Measurements from ENCODE around the gene FAM78A. TPM values are rescaled to one million over a fixed set of nuclear protein-coding genes. Genes with fewer than 3 reads are reported as not detected.

The FAM78A gene
- total RNA-seq, 6 donors from 2014 or later, result 4.5 to 19.1 (median 9.3) TPM

GRCh38 chr9:131284856-131285255, 8.5 kb upstream of the FAM78A start:
- TF ChIP-seq, protein P1, sequence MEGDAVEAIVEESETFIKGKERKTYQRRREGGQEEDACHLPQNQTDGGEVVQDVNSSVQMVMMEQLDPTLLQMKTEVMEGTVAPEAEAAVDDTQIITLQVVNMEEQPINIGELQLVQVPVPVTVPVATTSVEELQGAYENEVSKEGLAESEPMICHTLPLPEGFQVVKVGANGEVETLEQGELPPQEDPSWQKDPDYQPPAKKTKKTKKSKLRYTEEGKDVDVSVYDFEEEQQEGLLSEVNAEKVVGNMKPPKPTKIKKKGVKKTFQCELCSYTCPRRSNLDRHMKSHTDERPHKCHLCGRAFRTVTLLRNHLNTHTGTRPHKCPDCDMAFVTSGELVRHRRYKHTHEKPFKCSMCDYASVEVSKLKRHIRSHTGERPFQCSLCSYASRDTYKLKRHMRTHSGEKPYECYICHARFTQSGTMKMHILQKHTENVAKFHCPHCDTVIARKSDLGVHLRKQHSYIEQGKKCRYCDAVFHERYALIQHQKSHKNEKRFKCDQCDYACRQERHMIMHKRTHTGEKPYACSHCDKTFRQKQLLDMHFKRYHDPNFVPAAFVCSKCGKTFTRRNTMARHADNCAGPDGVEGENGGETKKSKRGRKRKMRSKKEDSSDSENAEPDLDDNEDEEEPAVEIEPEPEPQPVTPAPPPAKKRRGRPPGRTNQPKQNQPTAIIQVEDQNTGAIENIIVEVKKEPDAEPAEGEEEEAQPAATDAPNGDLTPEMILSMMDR (IDR thresholded peaks at IDR 0.05), result no peak
- no peak for TF ChIP-seq POLR2A (IDR thresholded peaks at IDR 0.05)
- TF ChIP-seq POLR2AphosphoS5 (IDR thresholded peaks at IDR 0.05), result no peak
- TF ChIP-seq EP300 (IDR thresholded peaks at IDR 0.05), result no peak
- ATAC-seq (ENCODE audit: low FRiP score in 2 of 2) (no peak), DNase-seq (no peak)
- Histone ChIP-seq H3K9me3 (no peaks in the 10 kb centered on the region), H3K4me1 (peaks cover 5 to 10% (median 8%) of the 10 kb centered on the region in 4 donors), H3K36me3 (no peaks in the 10 kb centered on the region), H3K4me3 (no peak overlapping the region), H3K27ac (no peak overlapping the region), H3K27me3 (peaks cover 0 to 18% (median 5%) of the 10 kb centered on the region in 4 donors)
- 90 to 91% methylated on average over 6 of the region's 6 CpGs for WGBS, 2 donors

DNA sequence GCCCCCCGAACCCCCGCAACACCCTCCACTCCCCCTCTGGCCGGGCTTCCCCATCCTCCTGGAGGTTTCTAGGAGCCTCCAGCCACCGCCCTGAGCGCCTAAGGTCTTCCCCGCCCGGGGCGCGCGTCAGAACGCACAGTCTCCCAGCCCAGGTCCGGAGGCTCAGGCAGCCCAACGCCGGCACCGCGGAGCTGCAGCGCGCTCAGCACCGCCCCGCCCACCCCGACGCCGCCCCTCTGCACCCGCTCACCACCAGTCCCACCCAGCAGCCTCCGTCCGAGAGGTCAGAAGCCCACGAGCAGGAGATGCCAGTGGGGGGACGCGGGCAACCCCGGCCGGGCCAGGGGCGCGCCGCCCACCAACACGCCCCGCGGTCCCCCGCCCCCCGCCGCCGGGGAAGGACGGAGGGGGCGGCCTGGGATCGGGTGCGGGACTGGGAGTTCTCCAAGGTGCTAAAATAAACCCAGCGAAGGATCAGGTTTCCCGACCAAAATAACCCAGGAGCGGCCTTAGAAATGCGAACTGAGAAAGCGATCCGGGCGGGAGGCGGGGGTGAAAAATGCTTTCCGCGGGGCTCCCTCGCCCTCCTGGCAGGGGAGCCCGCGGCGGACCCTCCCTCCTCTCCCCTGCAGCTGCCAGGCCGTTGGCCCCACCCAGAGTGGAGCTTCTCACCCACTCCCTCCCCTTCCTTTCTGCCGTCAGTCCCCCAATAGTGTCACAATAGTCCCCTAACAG, 6.5 kb upstream of the FAM78A start:
- H3K4me3 ChIP-seq, result peak overlapping the region in 2 of 4 donors; percentile 20 to 26
- no peaks in the 10 kb centered on the region for H3K9me3 ChIP-seq

DNA sequence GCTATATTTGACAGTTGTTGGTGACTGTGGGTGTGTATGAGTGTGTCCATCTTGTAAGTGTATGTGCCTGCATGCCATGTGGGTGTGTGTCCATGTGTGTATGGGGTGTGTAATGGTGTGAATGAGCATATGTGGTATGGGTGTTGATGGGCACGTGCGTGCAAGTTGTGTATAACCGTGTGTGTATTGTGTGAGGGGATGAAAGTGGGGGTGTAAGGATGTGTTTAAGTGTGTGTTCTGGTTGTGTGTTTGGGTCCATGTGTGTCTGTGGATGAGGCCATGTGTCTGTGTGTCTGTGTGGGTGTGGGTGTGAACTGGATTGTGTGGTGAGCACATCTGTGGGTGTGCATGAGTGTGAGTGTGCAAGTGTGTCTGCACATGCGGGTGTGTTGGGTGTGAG, 5.9 kb upstream of the FAM78A start:
- WGBS, 2 donors, result 77 to 82% methylated on average over 4 of the region's 4 CpGs
- Histone ChIP-seq H3K27ac (no peak overlapping the region), H3K27me3 (peaks cover 0 to 18% (median 5%) of the 10 kb centered on the region in 4 donors), H3K4me1 (peaks cover 7 to 24% (median 15%) of the 10 kb centered on the region in 4 donors), H3K9me3 (no peaks in the 10 kb centered on the region), H3K36me3 (no peaks in the 10 kb centered on the region), H3K4me3 (no peak overlapping the region)
- no peak for ATAC-seq (ENCODE audit: low FRiP score in 2 of 2)
- DNase-seq, result no peak
- TF ChIP-seq POLR2AphosphoS5 (IDR thresholded peaks at IDR 0.05) (no peak), EP300 (IDR thresholded peaks at IDR 0.05) (no peak), POLR2A (IDR thresholded peaks at IDR 0.05) (no peak)
- TF ChIP-seq, protein P1 (IDR thresholded peaks at IDR 0.05), result no peak

More for the DNA sequence above, 6.5 kb upstream of the FAM78A start:
- TF ChIP-seq, protein P1 (IDR thresholded peaks at IDR 0.05), result no peak
- TF ChIP-seq EP300 (IDR thresholded peaks at IDR 0.05) (no peak), POLR2AphosphoS5 (IDR thresholded peaks at IDR 0.05) (no peak), POLR2A (IDR thresholded peaks at IDR 0.05) (no peak)
- peak in 1 of 2 donors; percentile 29 for ATAC-seq (ENCODE audit: low FRiP score in 2 of 2)
- Histone ChIP-seq H3K4me1 (peaks cover 5 to 20% (median 14%) of the 10 kb centered on the region in 4 donors), H3K27me3 (peaks cover 0 to 18% (median 5%) of the 10 kb centered on the region in 4 donors), H3K36me3 (no peaks in the 10 kb centered on the region), H3K27ac (no peak overlapping the region)
- DNase-seq, result peak in 1 of 2 donors; percentile 86
- 6 to 56% methylated on average over 3 to 41 of the region's 61 CpGs for whole genome bisulfite sequencing, 2 donors

DNA sequence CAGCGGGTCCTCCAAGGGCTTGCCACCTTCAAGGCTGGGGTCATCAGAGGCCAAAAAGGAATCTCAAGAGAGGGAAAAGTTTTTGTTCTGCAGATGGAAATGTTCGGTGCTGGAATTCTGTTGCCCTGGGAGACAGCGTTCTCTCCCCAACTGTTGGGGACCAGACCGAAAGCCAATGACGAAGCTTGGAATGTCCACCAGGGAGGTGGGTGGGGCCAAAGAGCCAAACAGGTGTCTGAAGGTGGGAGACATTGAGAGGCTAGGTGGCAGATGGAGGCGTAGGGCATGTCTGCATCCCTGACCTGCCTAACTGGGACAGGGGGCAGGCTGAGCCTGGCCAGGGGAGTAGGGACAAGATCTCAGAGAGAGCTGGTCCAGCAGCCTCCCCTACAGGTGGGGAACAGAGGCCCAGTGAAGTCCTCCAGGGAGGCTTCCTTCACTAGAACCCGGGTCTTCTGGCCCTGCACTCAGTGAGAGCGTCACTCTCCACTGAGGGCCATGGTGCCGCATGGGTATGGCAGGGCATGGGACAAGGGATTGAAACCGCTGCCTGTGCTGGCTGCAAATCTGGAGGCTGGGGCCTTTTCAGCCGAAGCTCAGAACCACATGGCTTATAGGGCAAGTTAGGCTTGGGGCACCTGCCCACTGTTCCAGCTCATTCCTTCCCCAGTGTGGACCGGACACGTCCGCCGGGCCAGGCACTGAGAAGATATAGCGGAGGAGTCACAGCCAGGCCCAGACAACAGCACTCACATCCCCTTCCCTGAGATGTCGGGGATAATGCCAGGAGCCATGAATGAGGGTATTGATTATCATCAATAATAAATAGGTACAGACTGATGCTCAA, 5.0 kb upstream of the FAM78A start:
- no peak for DNase-seq
- Histone ChIP-seq H3K36me3 (no peaks in the 10 kb centered on the region), H3K4me3 (no peak overlapping the region), H3K27me3 (peaks cover 0 to 18% (median 5%) of the 10 kb centered on the region in 4 donors), H3K4me1 (peaks cover 9 to 33% (median 17%) of the 10 kb centered on the region in 4 donors), H3K27ac (no peak overlapping the region), H3K9me3 (no peaks in the 10 kb centered on the region)
- TF ChIP-seq EP300 (IDR thresholded peaks at IDR 0.05) (no peak), POLR2AphosphoS5 (IDR thresholded peaks at IDR 0.05) (no peak), POLR2A (IDR thresholded peaks at IDR 0.05) (no peak)
- TF ChIP-seq, protein P1 (IDR thresholded peaks at IDR 0.05), result no peak
- no peak for ATAC-seq (ENCODE audit: low FRiP score in 2 of 2)
- 85% methylated on average over 15 to 17 of the region's 17 CpGs for WGBS, 2 donors
